Panc1 (cell line): ENCODE data around the gene ZNF629. TPM values are rescaled to one million over a fixed set of nuclear protein-coding genes. Genes with fewer than 3 reads are reported as not detected.

Experiments
- ATAC-seq: fragments of 200-7000 bp; cut with Tn5 transposase; 2 replicates; pipeline ENCODE4 v1.9.1; 2020; ENCODE audit warnings: mild to moderate bottlenecking, moderate library complexity
- BruUV-seq: library from RNA; stranded (reverse); fragments of 400-500 nt; replicated peaks from 2 replicates; lab custom pipeline; 2021; lab: Mats Ljungman, UMichigan
- CTCF ChIA-PET: fragments of 300-600 bp; sonication (Branson Sonifier 250); formaldehyde crosslinking; loops from one replicate; lab custom pipeline; 2022; ENCODE audit warnings: antibody characterized with exemption; lab: Charles Lee
- POLR2A ChIA-PET: fragments of 300-600 bp; sonication (Branson Sonifier 250); formaldehyde crosslinking; loops from one replicate; lab custom pipeline; 2022; ENCODE audit warnings: antibody characterized with exemption; lab: Charles Lee
- DNase-seq: peaks from one replicate; pipeline ENCODE4 v3.0.0-alpha.2; 2010; ENCODE audit warnings: low read depth, low spot score
- H3K27ac ChIP-seq: 2 replicates; pipeline ENCODE4 v1.5.1; 2011; ENCODE audit warnings: mild to moderate bottlenecking, low read length, inconsistent platforms
- H3K27me3 ChIP-seq: fragments of 200-500 bp; sonication (Bioruptor generic); 2 replicates; pipeline ENCODE4 v1.6.0; 2014; ENCODE audit warnings: low read length, inconsistent platforms; ENCODE audit not compliant: control insufficient read depth, insufficient read depth
- H3K36me3 ChIP-seq: fragments of 200-500 bp; sonication (Bioruptor generic); 2 replicates; pipeline ENCODE4 v1.5.1; 2014; ENCODE audit warnings: inconsistent platforms, mild to moderate bottlenecking, low read length, moderate library complexity; ENCODE audit not compliant: control insufficient read depth, insufficient read depth
- H3K4me1 ChIP-seq: 2 replicates; pipeline ENCODE4 v1.5.1; 2011; ENCODE audit warnings: inconsistent platforms, mild to moderate bottlenecking, low read length, moderate library complexity; ENCODE audit not compliant: control insufficient read depth, insufficient read depth
- H3K4me3 ChIP-seq, 2 experiments: 2 replicates each; pipeline ENCODE4 v1.5.1; 2011 to 2012; ENCODE audit warnings: low read depth in 2 of 2, low read length in 2 of 2, mild to moderate bottlenecking in 2 of 2, inconsistent platforms in 1 of 2, moderate library complexity in 1 of 2
- H3K9me3 ChIP-seq: fragments of 200-500 bp; sonication (Bioruptor generic); 2 replicates; pipeline ENCODE4 v1.5.1; 2014; ENCODE audit warnings: low read depth, mild to moderate bottlenecking, inconsistent platforms, low read length, moderate library complexity; ENCODE audit not compliant: control insufficient read depth, insufficient read depth
- CTCF ChIP-seq: fragments of 450-650 bp; IDR thresholded peaks from 2 replicates; pipeline ENCODE4 v1.5.1; 2017; ENCODE audit warnings: mild to moderate bottlenecking
- POLR2AphosphoS5 ChIP-seq: IDR thresholded peaks from 2 replicates; pipeline ENCODE4 v1.6.1; 2012; ENCODE audit warnings: mild to moderate bottlenecking, low read depth, low read length, moderate library complexity
- REST ChIP-seq, 2 experiments: IDR thresholded peaks; 2 replicates each; pipeline ENCODE4 v1.6.1; 2011 to 2012; ENCODE audit warnings: low read depth in 2 of 2, control low read depth in 1 of 2, low read length in 1 of 2, mild to moderate bottlenecking in 1 of 2, moderate library complexity in 1 of 2; ENCODE audit not compliant: insufficient read depth in 1 of 2
- SIN3A ChIP-seq: IDR thresholded peaks from 2 replicates; pipeline ENCODE4 v1.6.1; 2012; ENCODE audit warnings: low read depth, mild to moderate bottlenecking, low read length, moderate library complexity, borderline replicate concordance; ENCODE audit not compliant: insufficient read depth
- TCF7L2 ChIP-seq: IDR thresholded peaks from 2 replicates; pipeline ENCODE4 v1.6.1; 2011; ENCODE audit warnings: mild to moderate bottlenecking, low read depth, low read length, inconsistent platforms
- in situ Hi-C: cut with HindIII; loops from 2 replicates; pipeline ENCODE4 v1.10.0; 2016; ENCODE audit warnings: low sequenced_read_pairs, low pct_unique_long_range_greater_than_20kb
- intact Hi-C: fragments of 100-400 bp; cut with micrococcal nuclease; formaldehyde crosslinking; loops from one replicate; pipeline ENCODE4 v1.10.0; 2022; ENCODE audit not compliant: unreplicated experiment
- total RNA-seq: library from RNA; stranded (reverse); gene quantifications from one replicate; pipeline ENCODE4 v1.2.1, GENCODE V29; 2021; ENCODE audit not compliant: unreplicated experiment

The ZNF629 gene
- total RNA-seq, 1 experiment from 2014 or later: 19.2 TPM

- POLR2A ChIA-PET: no interaction called here
- in situ Hi-C loops: no loop called here
- CTCF ChIA-PET: interaction anchor here (0.6 kb wide), 1 partner anchor 360 kb away, joined by 3 read pairs; the partner anchor contains the start of gene PRSS8
These were observed 11.4 kb downstream of the ZNF629 start for GRCh38 chr16:30775392-30776188.

GRCh38 chr16:30775131-30775391 is 11.9 kb downstream of the ZNF629 start:
- Histone ChIP-seq H3K9me3 (no peaks in the 10 kb centered on the region), H3K4me1 (peaks cover 17% of the 10 kb centered on the region), H3K27ac (peak overlapping the region; percentile 98), H3K4me3 (peak overlapping the region; percentile 68 to 94), H3K36me3 (no peaks in the 10 kb centered on the region), H3K27me3 (no peaks in the 10 kb centered on the region)
- in situ Hi-C loops: no loop called here
- ChIA-PET POLR2A (no interaction called here), CTCF (no interaction called here)
- BruUV-seq: no TSS peak
- no peak for TF ChIP-seq SIN3A
- intact Hi-C loops: no loop called here
- DNase-seq (no peak), ATAC-seq (no peak)

More at GRCh38 chr16:30775392-30776188, 11.4 kb downstream of the ZNF629 start:
- Histone ChIP-seq H3K27ac (peak overlapping the region; percentile 98), H3K36me3 (no peaks in the 10 kb centered on the region), H3K4me1 (peaks cover 17% of the 10 kb centered on the region), H3K27me3 (no peaks in the 10 kb centered on the region), H3K4me3 (peak overlapping the region; percentile 68 to 94), H3K9me3 (no peaks in the 10 kb centered on the region)
- ATAC-seq (peak; percentile 89), DNase-seq (peak; percentile 63)
- intact Hi-C loops: no loop called here
- no TSS peak for BruUV-seq
- TF ChIP-seq TCF7L2: no peak
- TF ChIP-seq REST (IDR thresholded peaks at IDR 0.05; ENCODE audit: insufficient read depth in 1 of 2, low read depth in 2 of 2, low read length in 1 of 2): no peak
- no peak for TF ChIP-seq CTCF
- peak; percentile 89 for TF ChIP-seq POLR2AphosphoS5
- TF ChIP-seq SIN3A: 0 out of 2 replicates have a peak, but pooled peaks have one; percentile 17
